Testis (tissue), 2 donors: ENCODE measurements around the gene ADD1.

Experiments used
- CTCF ChIP-seq, 3 experiments: fragments of 450-650 bp in 2 of 3; fragments of 200-600 bp in 1 of 3; sonication (generic) in 1 of 3; IDR thresholded peaks; one replicate each; pipeline ENCODE4 v1.5.1; 2016 to 2019; ENCODE audit warnings: antibody characterized with exemption in 3 of 3, mild to moderate bottlenecking in 2 of 3, moderate library complexity in 1 of 3
- POLR2A ChIP-seq: fragments of 450-650 bp; IDR thresholded peaks from one replicate; pipeline ENCODE4 v1.6.1; 2017; ENCODE audit warnings: antibody characterized with exemption, mild to moderate bottlenecking, moderate library complexity

DNA sequence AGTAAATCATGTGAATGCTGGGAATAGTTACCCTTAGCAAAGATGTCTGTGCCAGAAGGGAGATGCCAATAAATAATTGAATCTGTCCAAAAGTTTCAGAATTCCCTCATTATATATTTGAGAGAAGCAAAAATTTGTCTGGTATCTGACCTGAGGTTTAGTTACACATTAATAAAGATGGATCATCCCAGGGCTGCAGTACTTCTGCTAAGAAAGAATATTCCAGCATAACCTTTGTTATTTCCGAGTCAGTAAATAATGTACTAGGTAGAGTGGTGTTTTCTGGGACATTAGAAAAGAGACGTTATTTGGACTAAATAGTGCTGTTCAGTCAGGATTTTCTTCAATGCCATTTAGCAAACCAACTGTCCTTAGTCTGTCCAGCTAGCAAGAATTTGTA, 26.4 kb downstream of the ADD1 start:
- TF ChIP-seq CTCF (IDR thresholded peaks at IDR 0.05) (no peak), POLR2A (no peak)
